NCI-H128 (cell line): ENCODE measurements around the gene SHROOM2.

Experiments used
- DNase-seq: peaks from one replicate; lab custom pipeline; 2025; ENCODE audit not compliant: unreplicated experiment; lab: John Stamatoyannopoulos, UW

SHROOM2 gene

DNA sequence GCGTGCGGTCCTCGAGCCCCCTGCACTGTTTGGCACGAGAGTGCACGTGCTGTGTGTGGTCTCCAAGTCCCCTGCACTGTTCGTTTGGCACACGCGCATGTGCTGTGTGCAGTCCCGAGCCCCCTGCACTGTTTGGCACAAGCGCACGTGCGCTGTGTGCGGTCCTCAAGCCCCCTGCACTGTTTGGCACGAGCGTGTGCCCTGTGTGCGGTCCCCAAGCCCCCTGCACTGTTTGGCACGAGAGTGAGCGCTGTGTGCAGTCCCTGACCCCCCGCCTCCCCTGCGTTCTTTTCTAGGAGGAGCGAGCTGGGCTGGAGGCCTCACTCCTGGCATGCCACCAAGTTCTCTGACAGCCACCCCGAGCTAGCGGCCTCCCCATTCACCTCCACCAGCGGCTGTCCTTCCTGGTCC lies 104.5 kb downstream of the SHROOM2 start:
- DNase-seq, result no peak

DNA sequence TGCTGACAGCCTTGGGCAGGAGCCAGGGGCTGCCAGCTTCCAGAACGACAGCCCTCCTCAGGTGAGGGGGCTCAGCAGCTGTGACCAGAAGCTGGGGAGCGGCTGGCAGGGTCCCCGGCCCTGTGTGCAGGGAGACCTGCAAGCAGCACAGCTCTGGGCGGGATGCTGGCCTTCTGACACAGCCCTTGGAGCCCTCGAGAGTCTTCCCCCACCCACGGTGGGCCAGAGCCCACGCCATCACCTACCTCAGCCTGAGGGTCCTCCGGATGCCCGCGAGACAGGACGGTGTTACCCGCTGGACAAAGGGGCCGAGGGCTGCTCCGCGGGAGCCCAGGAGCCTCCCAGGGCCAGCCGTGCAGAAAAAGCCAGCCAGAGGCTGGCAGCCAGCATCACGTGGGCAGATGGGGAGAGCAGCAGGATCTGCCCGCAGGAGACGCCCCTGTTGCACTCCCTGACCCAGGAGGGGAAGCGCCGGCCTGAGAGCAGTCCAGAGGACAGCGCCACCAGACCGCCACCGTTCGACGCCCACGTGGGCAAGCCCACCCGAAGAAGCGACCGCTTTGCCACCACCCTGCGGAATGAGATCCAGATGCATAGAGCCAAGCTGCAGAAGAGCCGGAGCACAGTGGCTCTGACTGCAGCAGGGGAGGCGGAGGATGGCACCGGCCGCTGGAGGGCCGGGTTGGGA lies 109.1 kb downstream of the SHROOM2 start:
- DNase-seq, result no peak

- no peak for DNase-seq
Measured at GRCh38 chrX:9897761-9898161, 111.5 kb downstream of the SHROOM2 start.

DNA sequence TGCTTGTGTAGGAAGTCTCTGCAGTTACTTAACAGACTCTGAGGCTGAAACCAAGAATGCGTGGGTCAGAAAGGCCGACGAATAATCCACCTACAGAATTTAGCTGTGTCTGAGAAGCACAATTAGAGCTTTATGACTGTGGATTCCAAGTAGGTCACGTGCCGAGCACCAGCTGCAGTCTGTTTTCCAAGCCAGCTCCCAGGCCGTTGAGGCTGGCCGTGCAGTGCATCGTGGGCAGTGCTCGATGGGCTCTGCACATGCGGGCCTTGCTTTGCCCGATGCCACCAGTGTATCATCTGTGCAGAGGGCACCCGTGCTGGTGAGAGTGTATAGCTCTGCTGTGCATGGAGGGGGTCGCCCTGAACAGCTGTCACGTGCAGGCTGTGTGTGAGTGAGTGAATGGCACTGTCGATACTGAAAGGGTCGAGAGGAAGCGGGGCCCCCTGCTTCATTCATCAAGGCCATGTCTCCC lies 113.4 kb downstream of the SHROOM2 start:
- no peak for DNase-seq

GRCh38 chrX:9902656-9903055 lies 116.4 kb downstream of the SHROOM2 start:
- DNase-seq, result no peak

DNA sequence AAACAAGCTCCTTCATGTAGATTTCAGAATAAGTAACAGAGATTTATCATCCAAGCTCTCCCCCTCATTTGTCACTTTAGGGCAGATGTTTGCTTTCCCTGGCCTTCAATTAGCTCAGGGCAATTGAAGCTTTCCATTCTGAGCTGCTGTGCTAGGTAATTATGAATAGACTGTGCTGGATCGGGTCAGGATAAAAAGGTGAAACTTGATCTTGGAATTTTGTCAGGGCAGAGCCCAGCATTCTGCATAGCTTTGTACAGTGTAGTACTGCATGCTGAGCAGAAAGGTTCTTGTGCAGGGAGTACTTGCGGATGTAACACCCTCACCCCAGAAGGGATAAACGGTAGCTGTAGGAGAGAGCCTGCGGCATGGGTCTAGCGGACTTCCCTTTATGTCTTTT lies 116.9 kb downstream of the SHROOM2 start:
- DNase-seq, result no peak

DNA sequence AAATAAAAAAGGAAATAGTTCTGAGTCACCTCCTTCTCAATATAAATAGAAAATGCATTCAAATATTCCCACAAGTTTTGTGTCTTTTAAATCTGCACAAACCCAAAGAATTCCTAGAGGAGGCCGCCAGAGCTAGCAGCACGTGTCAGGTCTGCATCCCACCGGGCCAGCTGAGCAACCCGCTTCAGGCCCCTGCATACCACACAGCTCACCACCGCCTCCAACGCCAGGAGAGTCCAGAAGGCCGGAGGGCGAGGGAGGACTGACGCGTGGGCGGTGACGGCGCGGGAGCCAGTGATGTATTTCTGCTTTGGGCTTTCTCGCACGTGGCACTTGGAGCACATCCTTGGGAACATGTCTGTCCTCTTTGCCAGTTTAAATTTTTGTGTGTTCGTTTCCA lies 119.1 kb downstream of the SHROOM2 start:
- DNase-seq, result no peak

GRCh38 chrX:9905721-9906120 lies 119.5 kb downstream of the SHROOM2 start:
- DNase-seq, result no peak

DNA sequence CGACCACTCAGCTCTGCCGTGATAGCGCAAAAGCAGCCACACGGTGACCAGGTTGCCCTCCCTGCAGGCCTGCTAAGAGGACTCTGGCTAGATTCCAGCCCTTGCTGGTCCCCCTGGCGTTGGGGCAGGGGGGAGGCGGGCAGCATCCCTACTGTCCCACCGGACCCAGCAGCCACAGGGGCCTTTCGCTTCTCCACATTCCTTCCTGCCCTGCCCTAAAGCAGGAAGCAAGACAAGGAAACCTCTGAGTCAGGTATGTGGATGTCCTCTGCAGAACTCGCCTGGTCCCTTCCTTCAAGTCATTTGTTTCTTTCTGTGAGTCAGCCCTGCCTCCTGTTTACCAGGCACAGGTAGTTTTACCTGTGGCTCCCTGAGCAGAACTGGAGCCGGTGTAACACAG lies 120.7 kb downstream of the SHROOM2 start:
- no peak for DNase-seq

GRCh38 chrX:9907645-9908387 lies 121.6 kb downstream of the SHROOM2 start:
- DNase-seq, result no peak

DNA sequence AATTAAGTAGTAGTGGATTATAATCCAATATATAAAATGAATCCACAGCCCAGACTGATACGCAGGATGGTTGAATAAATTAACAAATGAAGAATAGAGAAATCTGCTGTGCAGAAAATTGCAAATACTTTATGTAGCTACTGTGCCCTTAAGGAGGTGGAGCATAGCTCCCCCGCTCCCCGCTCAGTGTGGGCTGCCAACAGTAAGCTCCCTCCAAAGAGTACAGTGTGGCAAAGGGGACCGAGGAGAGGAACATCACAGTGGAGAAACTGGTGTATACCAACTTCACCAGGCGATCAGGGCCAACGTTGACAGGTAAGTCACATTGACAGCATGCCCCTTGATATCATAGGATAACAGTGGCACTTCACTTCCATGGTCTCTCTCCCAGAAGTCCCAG lies 123.0 kb downstream of the SHROOM2 start:
- no peak for DNase-seq

GRCh38 chrX:9911487-9911886 lies 125.3 kb downstream of the SHROOM2 start:
- no peak for DNase-seq

- DNase-seq, result no peak
Measured at GRCh38 chrX:9912351-9913145, 126.3 kb downstream of the SHROOM2 start.

DNA sequence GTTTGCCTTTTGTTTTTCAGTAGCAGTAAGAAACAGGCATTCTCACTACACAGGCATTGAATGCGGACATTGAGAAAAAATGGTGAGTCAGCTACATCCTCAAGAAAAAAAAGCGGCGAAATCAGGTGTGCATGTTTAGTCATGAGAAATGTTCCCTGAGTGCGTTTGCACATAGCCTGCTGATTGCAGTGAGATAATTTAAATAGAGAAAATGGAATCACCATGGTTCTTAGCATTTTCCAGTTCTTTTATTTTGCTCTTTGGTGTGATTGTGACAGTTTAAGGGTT lies 126.9 kb downstream of the SHROOM2 start:
- no peak for DNase-seq

- no peak for DNase-seq
Measured at GRCh38 chrX:9917861-9918260, 131.6 kb downstream of the SHROOM2 start.

DNA sequence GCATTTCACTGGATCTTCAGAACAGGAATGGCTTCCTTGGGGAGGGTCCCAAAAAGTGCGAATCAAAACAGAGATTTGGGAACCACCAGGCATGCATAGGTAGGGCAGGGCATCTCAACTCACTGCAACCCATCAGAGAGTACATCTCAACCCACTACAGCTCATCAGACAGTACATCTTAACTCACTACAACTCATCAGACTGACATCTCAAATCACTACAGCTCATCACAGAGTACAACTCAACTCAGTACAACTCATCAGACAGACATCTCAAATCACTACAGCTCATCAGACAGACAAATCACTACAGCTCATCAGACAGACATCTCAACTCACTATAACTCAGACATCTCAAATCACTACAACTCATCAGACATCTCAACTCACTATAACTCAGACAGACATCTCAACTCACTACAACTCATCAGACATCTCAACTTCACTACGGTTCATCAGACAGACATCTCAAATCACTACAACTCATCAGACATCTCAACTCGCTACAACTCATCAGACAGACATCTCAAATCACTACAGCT lies 133.5 kb downstream of the SHROOM2 start:
- no peak for DNase-seq

DNA sequence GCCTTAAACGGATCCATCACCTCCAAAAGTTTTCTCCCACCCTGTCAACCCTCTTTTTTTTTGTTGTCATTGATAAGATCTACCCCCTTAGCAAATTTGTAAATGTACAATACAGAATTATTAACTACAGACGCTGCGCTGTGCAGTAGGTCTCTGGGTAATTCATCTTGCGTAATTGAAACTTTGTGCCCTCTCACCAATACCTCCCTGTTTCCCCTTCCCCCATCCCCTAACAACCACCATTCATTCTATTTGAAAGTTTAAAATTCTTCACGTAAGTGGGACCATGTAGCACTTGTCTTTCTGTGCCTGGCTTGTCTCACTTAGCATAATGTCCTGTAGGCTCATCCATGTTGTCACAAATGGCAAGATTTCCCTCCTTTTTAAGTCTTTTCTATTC lies 135.2 kb downstream of the SHROOM2 start:
- no peak for DNase-seq

DNA sequence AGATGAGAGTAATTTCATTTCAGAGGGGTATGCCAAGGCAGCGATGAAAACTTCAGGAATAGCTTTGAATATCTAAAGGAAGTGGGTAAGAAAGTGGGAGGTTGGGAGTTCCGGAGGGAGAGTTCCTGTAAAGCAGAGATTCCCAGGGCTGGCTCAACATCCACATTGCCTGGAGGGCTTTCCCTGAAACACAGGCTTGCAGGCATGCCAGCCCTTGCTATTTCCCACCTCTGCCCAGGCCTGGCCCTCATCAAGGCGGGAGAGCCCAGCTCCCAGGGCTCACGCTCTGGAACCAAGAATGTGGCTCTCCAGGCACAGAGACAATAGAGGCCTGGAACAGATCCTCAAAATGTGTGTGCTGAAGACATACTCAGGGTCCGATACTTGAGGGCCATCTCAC lies 137.1 kb downstream of the SHROOM2 start:
- no peak for DNase-seq

- DNase-seq, result no peak
Measured at GRCh38 chrX:9926002-9926401, 139.8 kb downstream of the SHROOM2 start.

DNA sequence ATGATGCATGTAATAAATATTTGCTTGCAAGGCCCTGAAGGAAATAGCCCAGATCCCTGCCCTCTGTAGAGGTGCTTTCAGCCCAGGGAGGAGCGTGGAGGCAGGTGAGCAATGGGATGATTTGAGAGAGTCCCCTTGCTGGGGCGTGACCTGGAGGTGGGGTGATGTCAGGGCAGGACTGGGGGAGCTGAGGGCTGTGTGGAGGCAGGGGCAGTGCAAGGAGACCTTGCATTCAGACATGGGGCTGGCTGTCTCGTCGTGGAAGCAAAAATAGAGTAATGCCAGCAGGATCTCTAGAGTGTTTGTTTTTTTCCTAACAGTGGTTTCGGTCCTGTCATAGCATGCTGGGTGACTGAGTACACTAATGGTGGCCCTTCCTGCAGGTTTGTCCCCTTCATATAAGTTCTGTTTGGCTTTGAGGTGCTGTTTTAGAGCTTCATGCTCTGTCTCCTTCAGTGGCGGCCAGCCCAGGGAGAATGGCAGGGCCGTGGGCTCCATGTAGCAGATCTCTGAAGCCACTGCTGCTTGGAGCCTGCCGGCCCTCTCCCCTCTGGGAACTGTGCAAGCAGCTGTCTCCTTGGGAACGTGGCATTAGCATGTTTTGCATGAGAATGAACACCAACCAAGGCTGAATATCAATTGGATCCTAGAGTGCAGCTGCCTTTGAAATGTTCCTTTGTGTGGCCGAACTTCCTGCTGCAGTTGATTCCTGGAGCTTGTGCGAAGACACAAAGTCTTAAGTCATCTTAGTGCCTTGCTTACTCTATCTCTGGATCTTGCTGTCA lies 141.7 kb downstream of the SHROOM2 start:
- no peak for DNase-seq

- DNase-seq, result no peak
Measured at GRCh38 chrX:9935436-9935835, 149.2 kb downstream of the SHROOM2 start.
